Colonic mucosa (tissue), 4 donors: ENCODE measurements around the gene AKAP6. TPM values are rescaled to one million over a fixed set of nuclear protein-coding genes. Genes with fewer than 3 reads are reported as not detected.

Source experiments
- DNase-seq: peaks from one replicate; pipeline ENCODE4 v3.0.0-alpha.2; 2020
- H3K27ac ChIP-seq: fragments of 200-600 bp; one replicate; pipeline ENCODE4 v1.8.0; 2021
- H3K27me3 ChIP-seq: fragments of 200-600 bp; one replicate; pipeline ENCODE4 v1.8.0; 2021
- H3K36me3 ChIP-seq: fragments of 200-600 bp; one replicate; pipeline ENCODE4 v1.8.0; 2021
- H3K4me1 ChIP-seq: fragments of 200-600 bp; one replicate; pipeline ENCODE4 v1.8.0; 2021; ENCODE audit warnings: mild to moderate bottlenecking
- H3K4me3 ChIP-seq: fragments of 200-600 bp; one replicate; pipeline ENCODE4 v1.8.0; 2021
- H3K9ac ChIP-seq, 2 donors: one replicate each; pipeline ENCODE4 v1.7.0; 2013; ENCODE audit warnings: control low read depth in 2 of 2, low read depth in 2 of 2, low read length in 2 of 2
- H3K9me3 ChIP-seq: fragments of 200-600 bp; one replicate; pipeline ENCODE4 v1.8.0; 2021
- CTCF ChIP-seq: fragments of 200-600 bp; IDR thresholded peaks from one replicate; pipeline ENCODE4 v1.8.0; 2022; ENCODE audit warnings: antibody characterized with exemption, mild to moderate bottlenecking
- intact Hi-C: fragments of 100-400 bp; cut with DNase I; formaldehyde crosslinking; loops from one replicate; pipeline ENCODE4 v1.14.1; 2022
- total RNA-seq, 2 donors: library from RNA; stranded (reverse); fragmentation: NEBNext Ultra II Directional in 1 of 2; extraction: Animal tissue kit (Norgen Biotek cat#: 25700) in 1 of 2; gene quantifications; one replicate each; pipeline ENCODE4 v1.2.1, GENCODE V29; 2021
- donor health status: healthy.
- donor health status: DM: no; HTN: no; CAD: no.
- donor health status: DM: no; HTN: no; CAD: no.

Gene AKAP6
- total RNA-seq, 2 donors from 2014 or later: 1.3 to 10.3 TPM

- Histone ChIP-seq H3K4me1 (no peaks in the 10 kb centered on the region), H3K36me3 (no peaks in the 10 kb centered on the region), H3K27ac (no peak overlapping the region), H3K4me3 (no peak overlapping the region), H3K9ac (no peak overlapping the region), H3K9me3 (no peaks in the 10 kb centered on the region), H3K27me3 (no peaks in the 10 kb centered on the region)
- intact Hi-C loops: no loop called here
- DNase-seq: no peak
- no peak for TF ChIP-seq CTCF
These were observed 64.0 kb downstream of the AKAP6 start for GRCh38 chr14:32393119-32393518.

GRCh38 chr14:32394038-32394437, 64.9 kb downstream of the AKAP6 start:
- Histone ChIP-seq H3K9ac (no peak overlapping the region), H3K36me3 (no peaks in the 10 kb centered on the region), H3K9me3 (no peaks in the 10 kb centered on the region), H3K27ac (no peak overlapping the region), H3K4me1 (no peaks in the 10 kb centered on the region), H3K4me3 (no peak overlapping the region), H3K27me3 (no peaks in the 10 kb centered on the region)
- intact Hi-C loops: no loop called here
- DNase-seq: no peak
- no peak for TF ChIP-seq CTCF

- no peak overlapping the region for H3K27ac ChIP-seq
- H3K27me3 ChIP-seq: no peaks in the 10 kb centered on the region
- no peaks in the 10 kb centered on the region for H3K9me3 ChIP-seq
- H3K9ac ChIP-seq: no peak overlapping the region
- no peaks in the 10 kb centered on the region for H3K4me1 ChIP-seq
- TF ChIP-seq CTCF: no peak
- intact Hi-C loops: no loop called here
- H3K36me3 ChIP-seq: no peaks in the 10 kb centered on the region
- DNase-seq: no peak
- no peak overlapping the region for H3K4me3 ChIP-seq
These were observed 67.8 kb downstream of the AKAP6 start for GRCh38 chr14:32396885-32397284.

- H3K9me3 ChIP-seq: no peaks in the 10 kb centered on the region
- H3K36me3 ChIP-seq: no peaks in the 10 kb centered on the region
- DNase-seq: no peak
- no peak overlapping the region for H3K27ac ChIP-seq
- intact Hi-C loops: no loop called here
- no peak overlapping the region for H3K9ac ChIP-seq
- no peak overlapping the region for H3K4me3 ChIP-seq
- no peak for TF ChIP-seq CTCF
- H3K27me3 ChIP-seq: no peaks in the 10 kb centered on the region
- H3K4me1 ChIP-seq: no peaks in the 10 kb centered on the region
These were observed 69.0 kb downstream of the AKAP6 start for GRCh38 chr14:32397861-32398640.

- TF ChIP-seq CTCF: no peak
- DNase-seq: no peak
- no peak overlapping the region for H3K9ac ChIP-seq
- no peaks in the 10 kb centered on the region for H3K4me1 ChIP-seq
- intact Hi-C loops: no loop called here
- no peaks in the 10 kb centered on the region for H3K9me3 ChIP-seq
- H3K27me3 ChIP-seq: no peaks in the 10 kb centered on the region
- no peak overlapping the region for H3K27ac ChIP-seq
- no peak overlapping the region for H3K4me3 ChIP-seq
- H3K36me3 ChIP-seq: no peaks in the 10 kb centered on the region
These were observed 70.8 kb downstream of the AKAP6 start for GRCh38 chr14:32399920-32400319.
